Right hindlimb (tissue), 1 donor: ENCODE measurements around the gene PIP4P1.
"Not testable (repeated sequence)": the region's sequence is repeated elsewhere in the genome, so short reads cannot be mapped to it uniquely, and the experiment has no call there.

Source experiments
- DNase-seq: peaks from one replicate; pipeline ENCODE4 v3.0.0-alpha.2; 2018

The PIP4P1 gene

DNA sequence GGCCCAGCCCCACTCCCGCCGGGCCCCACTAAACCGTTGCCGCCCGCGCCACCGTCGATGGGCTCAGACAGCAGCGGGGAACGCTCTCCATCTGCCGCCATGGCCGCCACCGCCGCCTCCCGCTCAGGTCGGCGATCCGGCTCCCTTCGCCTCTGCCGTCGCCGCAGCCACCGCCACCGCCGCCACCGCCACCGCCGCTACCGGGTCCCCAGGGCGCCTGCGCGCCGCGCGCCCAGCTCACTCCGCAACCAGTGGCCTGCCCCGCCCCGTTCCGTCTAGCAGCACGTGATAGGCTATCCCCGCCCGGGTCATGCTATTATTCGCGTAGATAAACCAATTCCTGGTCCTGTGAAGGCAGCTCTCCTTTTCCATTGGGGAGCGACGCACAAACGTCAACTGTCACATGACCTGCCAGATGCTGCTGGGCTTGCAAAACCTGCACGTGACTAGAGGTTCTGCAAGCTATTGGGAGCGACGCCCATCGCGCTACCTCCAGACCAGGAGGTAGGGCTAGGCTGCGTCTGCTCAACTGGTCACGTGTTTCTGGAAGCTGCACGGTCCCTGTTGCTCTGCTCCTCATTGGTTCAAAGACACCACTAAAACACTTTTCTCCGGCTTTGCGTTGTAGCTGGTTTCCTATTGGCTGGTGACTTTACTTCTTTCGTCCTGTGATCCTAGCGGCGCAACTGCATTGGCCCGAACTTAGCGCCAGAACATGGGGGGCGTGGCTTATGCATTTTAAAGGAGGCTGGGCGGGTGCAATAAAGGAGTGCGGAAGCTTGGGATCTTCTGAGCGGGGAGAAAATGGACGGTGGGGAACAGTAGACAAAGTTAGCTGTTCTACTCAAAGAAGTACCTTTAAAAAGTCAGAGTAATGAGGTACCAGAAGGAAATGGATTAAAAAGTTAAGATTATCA is at the start of gene PIP4P1:
Gene PIP4P1, minus strand, starts transcription at position 210 of the 917 bp plus-strand sequence. Its CDS starts 109 bp downstream, at position 101.
- peak; percentile 99 for DNase-seq

DNA sequence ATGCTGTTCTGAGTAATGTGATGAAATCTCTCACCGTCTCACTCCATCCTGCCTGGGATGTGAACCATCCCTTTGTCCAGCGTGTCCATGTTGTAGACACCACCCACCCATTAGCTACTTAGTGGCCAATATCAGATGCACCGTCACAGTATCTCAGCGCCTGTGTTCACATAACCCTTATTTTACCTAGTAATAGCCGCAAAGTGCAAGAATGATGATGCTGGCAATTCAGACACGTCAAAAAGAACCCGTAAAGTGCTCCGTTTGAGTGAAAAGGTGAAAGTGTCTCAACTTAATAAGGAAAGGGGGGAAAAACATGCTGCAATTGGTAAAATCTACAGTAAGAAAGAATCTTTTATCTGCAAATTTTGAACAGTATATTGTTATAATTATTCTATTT is 47.1 kb upstream of the PIP4P1 start:
- DNase-seq = no peak

DNA sequence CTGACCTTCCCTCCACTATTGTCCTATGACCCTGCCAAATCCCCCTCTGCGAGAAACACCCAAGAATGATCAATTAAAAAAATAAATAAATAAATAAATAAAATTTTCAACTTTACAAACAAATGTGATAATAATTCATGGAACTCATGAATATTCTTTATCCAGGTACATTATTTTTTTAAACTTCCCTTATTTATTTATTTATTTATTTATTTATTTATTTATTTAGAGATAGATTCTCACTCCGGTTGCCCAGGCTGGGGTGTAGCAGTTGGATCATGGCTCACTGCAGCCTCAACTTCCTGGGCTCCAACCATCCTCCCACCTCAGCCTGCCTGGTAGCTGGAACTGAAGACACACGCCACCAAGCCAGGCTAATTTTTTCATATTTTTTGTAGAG is 46.3 kb upstream of the PIP4P1 start:
- DNase-seq = not testable (repeated sequence)

DNA sequence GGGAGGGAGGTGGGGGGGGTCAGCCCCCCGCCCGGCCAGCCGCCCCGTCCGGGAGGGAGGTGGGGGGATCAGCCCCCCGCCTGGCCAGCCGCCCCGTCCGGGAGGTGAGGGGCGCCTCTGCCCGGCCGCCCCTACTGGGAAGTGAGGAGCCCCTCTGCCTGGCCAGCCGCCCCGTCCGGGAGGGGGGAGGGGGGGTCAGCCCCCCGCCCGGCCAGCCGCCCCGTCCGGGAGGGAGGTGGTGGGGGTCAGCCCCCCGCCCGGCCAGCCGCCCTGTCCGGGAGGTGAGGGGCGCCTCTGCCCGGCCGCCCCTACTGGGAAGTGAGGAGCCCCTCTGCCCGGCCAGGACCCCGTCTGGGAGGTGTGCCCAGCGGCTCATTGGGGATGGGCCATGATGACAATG is 45.5 kb upstream of the PIP4P1 start:
- DNase-seq = not testable (repeated sequence)

DNA sequence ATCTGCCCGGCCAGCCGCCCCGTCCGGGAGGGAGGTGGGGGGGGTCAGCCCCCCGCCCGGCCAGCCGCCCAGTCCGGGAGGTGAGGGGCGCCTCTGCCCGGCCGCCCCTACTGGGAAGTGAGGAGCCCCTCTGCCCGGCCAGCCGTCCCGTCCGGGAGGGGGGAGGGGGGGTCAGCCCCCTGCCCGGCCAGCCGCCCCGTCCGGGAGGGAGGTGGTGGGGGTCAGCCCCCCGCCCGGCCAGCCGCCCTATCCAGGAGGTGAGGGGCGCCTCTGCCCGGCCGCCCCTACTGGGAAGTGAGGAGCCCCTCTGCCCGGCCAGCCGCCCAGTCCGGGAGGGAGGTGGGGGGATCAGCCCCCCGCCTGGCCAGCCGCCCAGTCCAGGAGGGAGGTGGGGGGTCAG is 45.0 kb upstream of the PIP4P1 start:
- DNase-seq = not testable (repeated sequence)

DNA sequence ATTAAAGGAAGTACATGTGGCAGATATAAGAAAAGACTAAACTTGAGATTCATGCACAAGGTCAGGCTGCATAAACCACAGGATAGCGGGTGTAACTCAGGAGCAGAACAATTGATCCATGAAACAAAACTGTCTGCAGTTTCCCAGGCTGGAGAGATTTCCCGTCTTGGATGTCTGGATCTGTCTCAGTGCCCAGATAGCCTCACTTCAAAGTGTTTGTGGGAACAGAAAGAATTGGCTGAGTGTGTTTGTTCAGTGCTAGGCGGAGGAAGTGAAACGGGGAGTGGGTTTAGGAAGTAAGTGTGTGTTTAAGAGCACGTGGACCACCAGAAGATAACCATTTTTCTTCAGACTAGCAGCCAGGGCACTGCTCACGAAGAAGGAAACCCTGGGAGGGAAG is 42.7 kb upstream of the PIP4P1 start:
- no peak for DNase-seq

DNA sequence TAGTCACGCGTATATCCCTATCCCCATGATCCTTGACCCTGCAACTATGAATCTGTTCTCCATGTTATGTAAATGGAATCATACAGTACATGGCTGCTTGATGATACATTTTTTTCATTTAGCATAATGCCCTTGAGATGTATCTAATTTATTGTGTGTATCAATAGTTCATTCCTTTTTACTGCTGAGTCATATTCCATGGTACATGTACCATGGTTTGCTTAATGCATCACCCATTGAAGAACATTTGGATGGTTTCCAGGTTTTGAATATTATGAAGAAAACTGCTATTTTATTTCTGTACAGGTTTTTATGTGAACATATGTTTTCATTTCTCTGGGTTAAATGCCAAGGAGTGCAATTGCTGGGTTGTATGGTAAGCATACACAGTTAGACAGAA is 40.1 kb upstream of the PIP4P1 start:
- DNase-seq = no peak

DNA sequence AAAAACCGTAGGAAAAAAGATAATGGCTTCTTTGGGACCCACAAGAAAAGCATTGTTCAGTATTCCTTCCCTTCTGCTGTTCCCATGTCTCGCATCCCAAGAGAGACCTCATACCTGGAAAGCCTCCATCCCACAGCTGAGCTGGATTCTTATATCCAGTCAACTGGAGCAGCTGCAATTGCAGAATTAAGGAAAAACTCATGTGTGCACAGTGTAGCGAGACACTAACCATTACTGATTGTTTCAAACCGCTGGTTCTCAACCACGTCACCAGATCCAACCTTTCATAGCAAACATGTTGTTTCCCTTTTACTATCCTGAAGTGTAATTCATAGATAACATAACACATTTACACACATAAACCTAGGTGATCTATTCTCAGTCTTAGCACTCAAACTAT is 38.6 kb upstream of the PIP4P1 start:
- DNase-seq = no peak

DNA sequence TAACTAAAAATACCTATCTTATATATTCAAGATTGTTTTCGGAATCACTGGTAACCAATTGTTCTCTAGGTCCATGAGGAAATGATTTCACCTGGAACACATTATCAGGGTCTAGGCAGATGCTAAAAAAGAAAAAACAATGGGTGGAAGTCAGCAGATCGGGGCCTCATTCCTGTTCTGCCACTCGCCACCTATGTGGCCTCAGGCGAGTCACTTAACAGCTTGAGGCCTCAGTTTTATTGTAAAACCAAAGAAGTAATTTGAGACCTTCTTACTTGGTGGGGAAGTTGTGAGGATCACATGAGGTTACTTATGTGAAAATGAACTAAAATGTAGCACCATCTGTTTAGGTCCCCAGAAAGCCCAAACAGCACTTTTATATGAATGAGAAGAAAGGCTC is 37.9 kb upstream of the PIP4P1 start:
- no peak for DNase-seq

DNA sequence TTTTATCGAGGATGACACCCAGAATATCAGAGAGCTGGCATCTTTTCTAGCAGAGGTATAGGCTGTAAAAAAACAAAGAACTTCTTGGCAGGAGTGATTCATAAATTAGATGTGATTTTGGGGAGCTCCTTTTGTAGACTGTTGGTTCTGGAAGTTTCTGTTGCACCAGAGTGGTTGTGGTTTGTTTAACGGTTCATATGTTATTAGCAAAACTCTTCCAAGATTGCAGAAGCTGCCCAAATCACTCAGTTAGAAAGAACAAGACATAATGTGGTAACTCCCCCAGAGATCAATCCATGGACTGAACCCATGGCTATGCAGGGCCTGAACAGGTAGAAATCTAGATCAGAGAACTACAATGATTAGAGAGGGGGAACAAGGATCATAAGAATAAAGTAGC is 37.4 kb upstream of the PIP4P1 start:
- no peak for DNase-seq

DNA sequence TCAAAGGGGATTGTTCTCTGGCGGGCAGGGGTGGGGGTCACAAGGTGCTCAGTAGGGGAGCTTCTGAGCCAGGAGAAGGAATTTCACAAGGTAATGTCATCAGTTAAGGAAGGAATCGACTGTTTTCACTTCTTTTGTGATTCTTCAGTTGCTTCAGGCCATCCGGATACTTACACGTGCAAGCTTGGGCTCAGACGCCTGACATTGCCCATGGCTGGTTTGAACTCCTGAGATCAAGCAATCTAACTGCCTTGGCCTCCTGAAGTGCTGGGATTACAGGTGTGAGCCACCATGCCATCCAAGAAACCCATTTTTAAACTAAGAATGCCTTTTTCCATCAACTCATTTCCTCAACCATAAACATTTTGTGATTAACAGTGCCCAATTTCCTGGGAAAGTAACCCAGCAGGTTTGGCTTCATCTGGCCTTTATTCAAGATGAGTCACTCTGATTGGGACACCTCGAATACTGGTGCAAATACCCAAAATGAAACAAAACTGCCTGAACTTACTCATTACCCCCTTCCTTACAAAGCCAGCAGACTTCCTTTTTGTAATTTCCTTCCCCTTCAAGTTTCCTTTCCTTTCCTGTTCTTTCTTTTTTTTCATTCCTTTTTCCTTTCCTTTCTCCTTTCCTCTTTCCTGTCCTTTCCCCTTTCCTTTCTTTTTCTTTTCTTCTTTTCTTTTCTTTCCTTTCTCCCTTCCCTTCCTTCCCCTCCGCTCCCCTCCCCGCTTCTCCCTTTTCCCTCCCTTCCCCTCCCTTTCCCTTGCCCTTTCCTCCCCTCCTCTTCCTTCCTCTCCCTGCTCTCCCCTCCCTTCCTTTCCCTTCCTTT is 33.9 kb upstream of the PIP4P1 start:
- DNase-seq = no peak

DNA sequence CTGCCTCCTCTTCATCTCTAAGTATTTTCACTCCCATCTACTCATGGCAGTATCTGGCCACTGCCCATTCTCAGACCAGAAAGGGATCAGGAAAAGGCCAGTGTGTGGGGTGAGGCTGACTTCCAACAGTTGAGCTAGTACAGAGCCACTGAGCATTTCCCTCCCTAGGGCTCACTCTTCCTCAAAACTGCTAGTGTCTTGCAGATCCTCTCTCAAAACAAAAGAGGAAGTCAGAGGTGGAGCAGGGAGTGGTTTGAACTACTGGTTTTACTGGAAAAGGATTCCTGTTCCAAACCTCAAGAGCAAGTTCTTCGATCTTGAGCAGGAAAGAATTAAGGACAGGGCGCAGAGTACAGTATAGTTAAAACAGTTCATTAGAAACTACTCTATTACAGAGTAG is 32.4 kb upstream of the PIP4P1 start:
- no peak for DNase-seq

DNA sequence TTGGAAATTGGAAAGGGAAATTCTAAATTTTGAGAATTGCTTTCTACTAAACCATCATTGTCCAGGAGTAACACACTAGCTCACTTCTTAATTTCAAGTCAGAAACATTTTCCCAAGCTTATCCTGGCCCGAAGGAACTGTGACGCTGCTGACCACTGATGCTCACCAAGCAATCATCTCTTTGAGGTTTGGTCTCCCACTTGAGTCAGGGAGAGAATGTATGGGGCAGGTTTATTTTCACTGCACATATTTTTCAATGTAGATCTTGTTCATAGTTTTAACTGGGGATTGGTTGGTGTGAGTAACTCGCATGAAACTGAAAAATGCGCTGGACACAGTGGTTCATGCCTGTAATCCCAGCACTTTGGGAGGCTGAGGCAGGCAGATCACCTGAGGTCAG is 31.3 kb upstream of the PIP4P1 start:
- DNase-seq = no peak

DNA sequence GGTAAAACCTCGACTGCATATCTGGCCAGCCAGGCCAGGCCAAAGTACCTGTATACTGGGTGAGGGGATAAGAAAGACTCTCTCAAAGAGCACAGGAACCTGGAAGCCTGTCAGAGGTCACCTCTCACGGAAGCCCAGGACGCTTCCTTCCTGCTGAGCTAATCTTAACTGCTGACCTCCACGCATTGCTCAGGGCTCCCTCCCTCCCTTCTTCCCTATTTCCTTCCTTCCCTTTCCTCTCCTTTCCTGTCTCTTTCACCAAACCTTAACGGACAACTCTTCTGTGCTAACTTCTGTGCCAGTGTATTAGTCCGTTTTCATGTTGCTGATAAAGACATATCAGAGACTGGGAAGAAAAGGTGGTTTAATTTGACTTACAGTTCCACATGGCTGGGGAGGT is 29.3 kb upstream of the PIP4P1 start:
- no peak for DNase-seq

DNA sequence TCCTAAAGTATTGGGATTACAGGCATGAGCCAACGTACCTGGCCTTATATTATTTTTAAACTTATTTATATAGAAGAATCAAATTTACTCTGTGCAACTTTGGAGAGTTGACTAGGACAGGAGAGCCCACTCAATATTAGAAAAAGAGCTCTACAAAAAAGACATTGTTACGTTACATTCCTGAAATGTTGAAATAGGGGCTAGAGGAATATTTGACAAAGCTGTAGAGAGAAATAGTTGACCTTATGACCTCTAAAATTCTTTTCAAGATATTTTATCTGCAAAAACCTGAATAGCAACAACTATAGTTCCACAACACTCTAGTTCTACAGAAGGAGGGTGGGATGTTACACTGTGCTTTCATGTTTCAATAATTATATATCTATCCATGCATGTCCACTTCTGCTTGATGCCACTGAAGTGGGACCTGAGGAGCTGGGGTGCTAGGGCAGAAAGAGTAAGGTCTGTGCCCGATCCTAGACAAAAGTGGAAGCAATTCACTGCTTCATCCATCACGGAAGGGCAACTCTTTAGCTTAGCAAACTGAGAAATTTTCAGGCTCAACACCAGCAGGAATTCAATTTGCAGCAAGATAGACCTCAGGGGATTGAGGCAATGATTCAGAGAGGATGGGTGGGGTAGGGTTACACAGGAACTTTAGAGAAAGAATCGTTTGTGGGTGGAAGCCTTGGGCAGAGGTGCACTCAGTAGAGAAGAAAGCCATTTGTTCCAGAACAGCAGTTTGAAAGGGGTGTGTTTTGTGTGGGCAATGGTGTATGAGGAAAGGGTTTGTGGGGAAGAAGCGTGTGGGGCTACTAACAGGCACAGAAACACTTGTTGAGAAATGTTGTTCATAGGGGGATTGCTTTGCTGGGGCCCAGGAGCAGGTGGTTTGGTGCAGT is 28.1 kb upstream of the PIP4P1 start:
- DNase-seq = no peak

DNA sequence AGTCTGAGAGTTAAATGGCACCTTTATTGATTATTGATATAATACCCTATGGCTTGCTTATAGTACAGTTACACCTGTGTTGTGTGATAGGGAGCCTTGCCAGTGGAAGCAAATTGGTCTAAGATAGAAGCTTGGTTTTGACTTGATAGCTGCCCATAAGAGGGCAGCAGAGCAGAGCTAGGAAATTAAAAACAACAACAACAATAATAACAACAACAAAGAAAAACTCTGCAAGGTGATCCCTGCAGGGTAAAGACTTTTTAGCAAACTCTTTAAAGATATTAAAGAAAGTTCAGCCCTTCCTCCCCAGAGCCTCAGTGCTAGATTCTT is 26.1 kb upstream of the PIP4P1 start:
- no peak for DNase-seq

DNA sequence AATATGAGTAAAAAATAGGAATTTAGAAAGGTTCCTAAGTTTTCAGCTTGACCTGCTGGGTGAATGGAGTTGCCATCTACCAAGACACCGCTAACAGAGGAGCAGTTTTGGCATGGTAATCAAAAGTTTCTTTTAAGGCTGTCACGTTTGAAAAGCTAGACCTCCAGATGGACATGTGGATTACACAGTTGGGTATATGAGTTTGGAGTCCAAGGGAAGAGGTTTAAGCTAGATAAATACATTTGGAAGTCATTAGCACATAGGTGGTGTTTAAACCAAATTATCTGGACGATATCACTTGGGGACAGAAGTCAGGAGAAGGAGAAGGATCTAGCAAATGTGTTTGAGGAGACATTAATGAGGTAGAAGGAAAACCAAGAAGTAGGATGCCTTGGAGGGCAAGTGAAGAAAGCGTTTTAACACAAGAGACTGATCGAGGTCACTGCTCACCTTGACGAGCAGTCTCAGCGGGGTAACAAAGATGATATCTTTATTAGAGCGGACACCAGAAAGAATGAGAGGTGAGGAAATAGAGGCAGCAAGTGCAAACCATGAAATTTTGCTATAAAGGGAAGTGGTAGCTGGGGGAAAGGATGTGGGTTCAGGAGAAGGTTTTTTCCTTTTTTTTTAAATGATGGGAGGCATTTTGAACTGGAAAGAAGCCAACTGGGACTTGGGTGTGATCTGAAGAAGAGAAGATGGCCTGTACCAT is 25.6 kb upstream of the PIP4P1 start:
- DNase-seq = no peak

DNA sequence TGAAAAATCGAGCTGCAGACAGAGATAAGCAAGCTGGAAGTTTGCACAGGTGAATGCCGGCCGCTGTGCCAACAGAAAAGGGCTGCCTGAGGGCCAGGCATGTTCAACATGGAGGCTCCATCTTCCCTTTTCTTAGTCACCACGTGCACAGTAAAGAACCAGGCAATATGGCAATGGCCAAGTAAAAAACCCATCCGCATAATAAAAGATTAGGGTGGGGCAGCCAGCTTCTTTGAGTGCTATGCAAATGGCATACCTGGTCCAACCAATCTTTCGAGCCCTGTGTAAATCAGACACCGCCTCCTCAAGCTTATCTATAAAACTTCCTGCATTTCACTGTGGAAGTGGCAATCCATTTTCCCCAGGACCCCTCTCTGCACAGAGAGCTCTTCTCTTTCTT is 24.7 kb upstream of the PIP4P1 start:
- DNase-seq = no peak

DNA sequence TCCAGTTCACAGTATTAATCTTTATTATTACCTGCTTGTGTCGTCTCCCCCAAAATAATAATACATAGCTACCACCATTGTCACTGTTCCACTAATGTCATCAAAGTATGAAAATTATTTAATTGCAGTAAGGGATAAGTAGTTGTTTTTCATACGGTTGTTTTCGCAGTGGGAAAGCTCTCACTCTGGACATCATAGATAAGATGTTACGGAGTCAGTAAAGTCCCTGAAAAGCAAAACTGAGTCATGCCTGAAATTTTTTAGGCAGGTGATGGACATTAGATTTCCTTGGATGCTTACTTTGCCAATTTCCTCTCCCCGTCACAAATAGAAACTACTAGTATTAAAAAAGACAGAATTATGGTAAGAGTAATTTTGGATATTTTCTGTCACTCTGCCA is 21.1 kb upstream of the PIP4P1 start:
- DNase-seq = no peak

DNA sequence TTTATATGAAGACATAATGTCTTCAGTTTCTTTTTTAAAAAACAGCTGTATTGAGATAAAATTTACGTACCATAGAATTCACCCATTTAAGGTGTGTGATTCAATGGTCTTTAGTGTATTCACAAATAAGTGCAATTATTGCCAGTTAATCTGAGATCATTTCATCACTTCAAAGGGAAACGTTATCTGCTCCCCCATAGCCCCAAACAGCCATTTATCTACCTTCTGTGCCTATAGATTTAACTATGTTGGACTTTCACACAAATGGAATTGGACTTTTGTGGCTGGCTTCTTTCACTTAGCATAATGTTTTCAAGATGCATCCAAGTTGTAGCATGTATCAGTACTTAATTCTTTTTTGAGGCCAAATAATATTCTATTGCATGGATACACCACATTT is 17.7 kb upstream of the PIP4P1 start:
- no peak for DNase-seq

DNA sequence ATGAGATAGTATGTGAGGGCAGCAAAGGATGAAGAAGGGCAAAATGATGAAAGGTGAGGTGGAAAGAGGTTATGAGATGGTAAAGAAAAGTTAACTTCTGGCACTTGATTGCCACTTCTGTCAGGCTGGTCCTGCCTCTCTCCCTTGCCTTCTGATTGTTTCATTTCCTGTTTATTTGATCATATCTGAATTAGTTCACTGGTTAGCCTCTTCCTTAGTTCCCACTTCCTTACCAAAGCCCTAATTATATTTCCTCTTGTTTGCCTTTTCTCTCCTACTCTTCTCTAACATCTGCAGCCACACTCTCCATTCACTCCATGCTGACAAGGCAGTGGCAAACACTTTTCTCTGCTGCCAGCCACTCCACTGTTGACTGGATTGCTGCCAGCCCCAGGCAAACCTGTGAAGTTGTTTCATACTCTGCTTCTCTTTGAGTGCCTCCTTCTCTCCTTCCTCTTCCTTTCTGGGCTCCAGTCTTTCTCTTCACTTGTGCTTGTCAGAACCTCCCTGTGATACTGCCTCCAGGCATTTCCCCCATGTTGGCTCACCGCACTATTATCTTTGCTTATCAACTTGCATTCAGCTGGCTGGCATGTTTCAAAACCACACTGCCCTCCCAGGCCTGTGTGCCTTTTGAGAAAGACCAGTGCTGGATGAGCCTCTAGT is 16.1 kb upstream of the PIP4P1 start:
- no peak for DNase-seq

DNA sequence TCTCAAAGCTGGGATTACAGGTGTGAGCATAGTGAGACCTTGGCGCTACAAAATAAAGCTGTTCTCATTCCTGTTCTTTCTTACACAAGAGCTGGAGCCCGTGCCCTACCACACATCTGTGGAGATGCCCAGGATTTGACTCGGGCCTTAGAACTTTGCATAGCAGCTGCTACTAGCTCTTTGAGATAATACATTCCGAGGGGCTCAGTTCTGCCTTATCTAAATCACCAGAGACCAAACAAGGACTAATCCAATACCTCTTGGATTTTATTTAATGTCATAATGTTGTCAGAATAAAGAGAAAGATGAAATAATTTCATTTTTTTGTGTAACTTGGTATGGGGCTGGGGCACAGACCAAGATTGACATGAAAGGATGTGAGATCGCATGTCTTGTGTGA is 15.5 kb upstream of the PIP4P1 start:
- DNase-seq = no peak
